HG02870 (cell line): ENCODE results near the gene LAIR2.

Experiments used
- ATAC-seq: cut with Tn5 transposase; IDR thresholded peaks from one replicate; pipeline ENCODE4 v1.9.1; 2021; ENCODE audit warnings: mild to moderate bottlenecking, moderate library complexity; ENCODE audit not compliant: unreplicated experiment

LAIR2 gene

GRCh38 chr19:54530866-54531265, 28.2 kb downstream of the LAIR2 start:
- no peak for ATAC-seq

- ATAC-seq = no peak
Measured at GRCh38 chr19:54532528-54532927, 29.9 kb downstream of the LAIR2 start.

GRCh38 chr19:54533476-54533875, 30.8 kb downstream of the LAIR2 start:
- no peak for ATAC-seq

DNA sequence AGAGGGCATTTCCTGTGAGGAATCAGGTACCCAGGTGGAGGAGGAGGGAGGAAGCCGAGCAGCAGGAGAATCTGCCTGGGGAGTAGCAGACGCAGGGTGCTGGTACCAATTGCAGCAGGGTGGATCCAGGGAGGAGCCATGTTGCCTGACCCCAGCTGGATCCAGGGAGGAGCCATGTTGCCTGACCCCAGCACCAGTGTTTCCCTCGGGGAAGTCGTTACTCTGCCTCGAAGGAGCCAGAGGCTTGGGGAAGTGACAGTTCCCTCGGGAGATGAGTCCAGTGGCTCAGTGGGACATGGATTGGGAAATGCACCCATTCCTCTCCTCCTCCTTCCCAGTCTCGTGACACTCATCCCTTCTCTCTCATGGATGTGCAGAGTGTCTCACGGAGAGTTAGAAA, 31.5 kb downstream of the LAIR2 start:
- no peak for ATAC-seq

DNA sequence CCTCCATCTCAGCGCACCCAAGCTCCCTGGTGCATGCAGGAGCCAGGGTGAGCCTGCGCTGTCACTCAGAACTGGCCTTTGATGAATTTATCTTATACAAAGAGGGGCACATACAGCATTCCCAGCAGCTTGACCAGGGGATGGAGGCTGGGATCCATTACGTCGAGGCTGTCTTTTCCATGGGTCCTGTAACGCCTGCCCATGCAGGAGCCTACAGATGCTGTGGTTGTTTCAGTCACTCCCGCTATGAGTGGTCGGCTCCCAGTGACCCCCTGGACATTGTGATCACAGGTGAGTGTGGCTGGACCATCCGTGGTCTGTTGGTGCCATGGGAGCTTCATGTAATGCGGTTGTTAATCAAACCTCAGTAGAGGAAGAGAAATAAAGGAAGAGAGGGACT, 33.0 kb downstream of the LAIR2 start:
- no peak for ATAC-seq

- no peak for ATAC-seq
Measured at GRCh38 chr19:54536956-54537355, 34.3 kb downstream of the LAIR2 start.

GRCh38 chr19:54541712-54542111, 39.1 kb downstream of the LAIR2 start:
- no peak for ATAC-seq

GRCh38 chr19:54548806-54549205, 46.2 kb downstream of the LAIR2 start:
- no peak for ATAC-seq

DNA sequence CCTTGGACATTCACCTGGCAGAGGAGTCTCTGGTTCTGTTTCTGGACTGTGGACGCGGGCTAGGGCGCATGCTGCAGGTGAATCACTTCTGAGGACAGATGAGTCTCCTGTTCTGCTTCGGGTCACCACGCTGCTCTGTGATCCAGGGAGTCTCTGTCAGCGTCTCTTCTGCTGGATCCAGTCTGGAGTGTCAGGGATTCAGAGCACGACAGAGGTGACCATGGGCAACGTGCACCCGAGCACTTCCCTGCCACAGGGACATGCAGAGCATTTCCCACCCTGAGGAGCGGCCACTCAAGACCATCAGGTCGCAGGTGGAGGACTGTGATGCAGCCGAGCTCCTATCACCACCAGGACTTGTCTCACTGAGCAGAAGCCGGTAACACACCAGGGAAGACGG, 46.6 kb downstream of the LAIR2 start:
- no peak for ATAC-seq

- no peak for ATAC-seq
Measured at GRCh38 chr19:54551293-54551692, 48.7 kb downstream of the LAIR2 start.

- no peak for ATAC-seq
Measured at GRCh38 chr19:54551950-54552912, 49.6 kb downstream of the LAIR2 start.

DNA sequence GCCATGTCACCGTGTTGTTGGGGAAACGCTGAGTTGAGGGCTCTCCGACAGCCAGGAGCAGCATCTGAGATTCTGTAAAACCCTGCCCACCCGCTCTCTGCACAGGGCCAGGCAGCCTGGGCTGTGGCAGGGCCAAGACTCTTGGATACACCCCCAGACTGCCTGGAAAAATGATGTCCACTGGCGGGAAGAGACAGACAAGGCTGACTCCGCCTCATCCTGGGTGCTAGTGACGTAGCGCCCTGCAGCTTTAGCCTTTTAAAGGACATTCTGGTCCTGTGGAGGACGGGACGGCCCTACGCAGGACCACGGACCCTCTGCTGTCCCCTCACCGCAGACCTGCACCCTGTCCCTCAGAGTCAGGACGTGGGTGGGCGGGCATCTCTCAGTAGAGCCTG, 50.3 kb downstream of the LAIR2 start:
- no peak for ATAC-seq

GRCh38 chr19:54554006-54554405, 51.4 kb downstream of the LAIR2 start:
- no peak for ATAC-seq

- ATAC-seq = no peak
Measured at GRCh38 chr19:54554896-54555295, 52.3 kb downstream of the LAIR2 start.

GRCh38 chr19:54556194-54556593, 53.6 kb downstream of the LAIR2 start:
- ATAC-seq = no peak

DNA sequence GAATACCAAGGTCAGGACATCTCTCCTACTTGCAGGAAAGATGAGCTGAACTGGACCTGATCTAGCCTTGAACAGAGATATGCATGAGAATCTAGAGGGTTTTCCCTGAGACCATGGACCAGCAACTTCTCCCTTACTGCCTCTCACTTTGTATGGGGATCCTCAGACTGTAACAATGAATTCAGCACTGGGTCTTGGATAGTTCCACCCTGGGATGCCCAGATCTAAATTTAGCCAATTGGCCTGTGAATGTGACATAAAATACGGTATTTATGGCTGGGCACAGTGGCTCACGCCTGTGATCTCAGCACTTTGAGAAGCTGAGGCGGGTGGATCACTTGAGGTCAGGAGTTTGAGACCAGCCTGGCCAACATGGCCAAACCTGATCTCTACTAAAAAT, 55.7 kb downstream of the LAIR2 start:
- ATAC-seq = no peak
